Prostate gland (tissue), 2 donors: ENCODE data around the gene POLD2.

ENCODE experiments used
- CTCF ChIP-seq, 4 experiments: fragments of 200-600 bp in 2 of 4; fragments of 450-650 bp in 2 of 4; sonication (generic) in 2 of 4; IDR thresholded peaks; 1 replicate in 3 of 4; 2 replicates in 1 of 4; pipeline ENCODE4 v1.5.1; 2016 to 2019; ENCODE audit warnings: antibody characterized with exemption in 4 of 4, mild to moderate bottlenecking in 2 of 4, moderate library complexity in 2 of 4
- POLR2A ChIP-seq: fragments of 450-650 bp; IDR thresholded peaks from one replicate; pipeline ENCODE4 v1.6.1; 2016; ENCODE audit warnings: antibody characterized with exemption, mild to moderate bottlenecking
- POLR2AphosphoS5 ChIP-seq: sonication (generic); formaldehyde crosslinking; IDR thresholded peaks from one replicate; pipeline ENCODE4 v1.6.1; 2017; ENCODE audit warnings: antibody characterized with exemption

- no peak for TF ChIP-seq CTCF (IDR thresholded peaks at IDR 0.05)
- no peak for TF ChIP-seq POLR2A
- no peak for TF ChIP-seq POLR2AphosphoS5
Measured at GRCh38 chr7:44153948-44154335, 30.6 kb upstream of the POLD2 start.
